HG02588 (cell line): ENCODE results near the gene SEMA4G.

ENCODE experiments used
- ATAC-seq: cut with Tn5 transposase; IDR thresholded peaks from one replicate; pipeline ENCODE4 v1.9.1; 2021; ENCODE audit warnings: mild to moderate bottlenecking, moderate library complexity; ENCODE audit not compliant: unreplicated experiment

Gene SEMA4G

GRCh38 chr10:100969187-100970075, at the start of gene SEMA4G:
TSS of gene SEMA4G (plus strand) at chr10:100969504. CDS start at chr10:100972913, 3,409 bp downstream.
- ATAC-seq, result no peak

- no peak for ATAC-seq
Observed at GRCh38 chr10:100923580-100923979, 45.7 kb upstream of the SEMA4G start.

- ATAC-seq, result no peak
Observed at GRCh38 chr10:100927266-100927665, 42.0 kb upstream of the SEMA4G start.

- ATAC-seq, result no peak
Observed at GRCh38 chr10:100928039-100928438, 41.3 kb upstream of the SEMA4G start.

- ATAC-seq, result no peak
Observed at GRCh38 chr10:100930368-100930767, 38.9 kb upstream of the SEMA4G start.

- ATAC-seq, result no peak
Observed at GRCh38 chr10:100934084-100934659, 35.1 kb upstream of the SEMA4G start.

- ATAC-seq, result no peak
Observed at GRCh38 chr10:100939763-100940344, 29.4 kb upstream of the SEMA4G start.

- ATAC-seq, result no peak
Observed at GRCh38 chr10:100942229-100942628, 27.1 kb upstream of the SEMA4G start.

- no peak for ATAC-seq
Observed at GRCh38 chr10:100943508-100943907, 25.8 kb upstream of the SEMA4G start.

GRCh38 chr10:100945754-100946153, 23.6 kb upstream of the SEMA4G start:
- ATAC-seq, result no peak

GRCh38 chr10:100948916-100949315, 20.4 kb upstream of the SEMA4G start:
- ATAC-seq, result no peak

- ATAC-seq, result no peak
Observed at GRCh38 chr10:100960251-100960650, 9.1 kb upstream of the SEMA4G start.

- no peak for ATAC-seq
Observed at GRCh38 chr10:100962351-100963080, 6.8 kb upstream of the SEMA4G start.

GRCh38 chr10:100963826-100964225, 5.5 kb upstream of the SEMA4G start:
- ATAC-seq, result no peak

- no peak for ATAC-seq
Observed at GRCh38 chr10:100965820-100966219, 3.5 kb upstream of the SEMA4G start.

- no peak for ATAC-seq
Observed at GRCh38 chr10:100966887-100967286, 2.4 kb upstream of the SEMA4G start.

- ATAC-seq, result no peak
Observed at GRCh38 chr10:100967332-100967731, 2.0 kb upstream of the SEMA4G start.

GRCh38 chr10:100968062-100968736, 1.1 kb upstream of the SEMA4G start:
- no peak for ATAC-seq

GRCh38 chr10:100968863-100969186, 479 bp upstream of the SEMA4G start:
- no peak for ATAC-seq

- no peak for ATAC-seq
Observed at GRCh38 chr10:100970076-100970913, 991 bp downstream of the SEMA4G start.
